Common myeloid progenitor, CD34-positive (primary cell): Measurements from ENCODE around the gene TGFB3.

Experiments
- CTCF ChIA-PET: fragments of 350-600 bp; sonication (Branson Sonifier 250); formaldehyde crosslinking; loops from one replicate; lab custom pipeline; 2021; ENCODE audit warnings: antibody characterized with exemption; lab: Charles Lee
- POLR2A ChIA-PET: fragments of 350-600 bp; sonication (Branson Sonifier 250); formaldehyde crosslinking; loops from one replicate; lab custom pipeline; 2021; ENCODE audit warnings: antibody characterized with exemption; lab: Charles Lee
- DNase-seq, 3 donors: peaks; one replicate each; pipeline versions ENCODE4 v3.0.0 to v3.0.0-alpha.2; 2013
- H3K27ac ChIP-seq, 2 experiments: 1 replicate in 1 of 2; 2 replicates in 1 of 2; pipeline ENCODE4 v1.7.0; 2013; ENCODE audit warnings: inconsistent platforms in 2 of 2, low read length in 2 of 2, mild to moderate bottlenecking in 2 of 2, low read depth in 1 of 2, moderate library complexity in 1 of 2; ENCODE audit not compliant: severe bottlenecking in 2 of 2, insufficient read depth in 1 of 2, poor library complexity in 1 of 2
- H3K27me3 ChIP-seq, 5 experiments: replicated peaks in 2 of 5; 1 replicate in 3 of 5; 2 replicates in 2 of 5; pipeline versions ENCODE4 v1.6.1 to v1.7.0; 2013; ENCODE audit warnings: low read length in 4 of 5, mild to moderate bottlenecking in 2 of 5, moderate library complexity in 2 of 5, inconsistent platforms in 1 of 5; ENCODE audit not compliant: insufficient read depth in 5 of 5, control insufficient read depth in 4 of 5
- H3K36me3 ChIP-seq, 4 experiments: 1 replicate in 2 of 4; 2 replicates in 2 of 4; pipeline versions ENCODE4 v1.6.1 to v1.7.0; 2013; ENCODE audit warnings: low read length in 3 of 4, control low read depth in 1 of 4, mild to moderate bottlenecking in 1 of 4; ENCODE audit not compliant: control insufficient read depth in 4 of 4, insufficient read depth in 4 of 4
- H3K4me1 ChIP-seq, 4 experiments: 1 replicate in 3 of 4; 2 replicates in 1 of 4; pipeline versions ENCODE4 v1.6.1 to v1.7.1; 2013; ENCODE audit warnings: low read length in 3 of 4, mild to moderate bottlenecking in 3 of 4, control low read depth in 1 of 4, inconsistent platforms in 1 of 4, moderate library complexity in 1 of 4; ENCODE audit not compliant: control insufficient read depth in 4 of 4, insufficient read depth in 4 of 4; ENCODE audit errors: control extremely low read depth in 1 of 4
- H3K4me3 ChIP-seq, 7 experiments: 1 replicate in 4 of 7; 2 replicates in 3 of 7; pipeline versions ENCODE4 v1.5.1 to v1.7.0; 2013; ENCODE audit warnings: mild to moderate bottlenecking in 7 of 7, low read length in 6 of 7, moderate library complexity in 6 of 7, inconsistent platforms in 2 of 7, low read depth in 2 of 7, control low read depth in 1 of 7; ENCODE audit not compliant: insufficient read depth in 4 of 7, control insufficient read depth in 1 of 7; ENCODE audit errors: extremely low read depth in 1 of 7
- H3K9me3 ChIP-seq, 5 experiments: 1 replicate in 4 of 5; 2 replicates in 1 of 5; pipeline versions ENCODE4 v1.6.1 to v1.7.1; 2013; ENCODE audit warnings: low read length in 4 of 5, mild to moderate bottlenecking in 2 of 5, inconsistent platforms in 1 of 5, low read depth in 1 of 5, moderate library complexity in 1 of 5; ENCODE audit not compliant: control insufficient read depth in 4 of 5, insufficient read depth in 2 of 5; ENCODE audit errors: control extremely low read depth in 1 of 5
- WGBS: methylation state at CpG from one replicate; pipeline ENCODE4 v1.1.5; 2013; ENCODE audit not compliant: insufficient coverage; 5-methylcytosine and 5-hydroxymethylcytosine counted together

Gene TGFB3

DNA sequence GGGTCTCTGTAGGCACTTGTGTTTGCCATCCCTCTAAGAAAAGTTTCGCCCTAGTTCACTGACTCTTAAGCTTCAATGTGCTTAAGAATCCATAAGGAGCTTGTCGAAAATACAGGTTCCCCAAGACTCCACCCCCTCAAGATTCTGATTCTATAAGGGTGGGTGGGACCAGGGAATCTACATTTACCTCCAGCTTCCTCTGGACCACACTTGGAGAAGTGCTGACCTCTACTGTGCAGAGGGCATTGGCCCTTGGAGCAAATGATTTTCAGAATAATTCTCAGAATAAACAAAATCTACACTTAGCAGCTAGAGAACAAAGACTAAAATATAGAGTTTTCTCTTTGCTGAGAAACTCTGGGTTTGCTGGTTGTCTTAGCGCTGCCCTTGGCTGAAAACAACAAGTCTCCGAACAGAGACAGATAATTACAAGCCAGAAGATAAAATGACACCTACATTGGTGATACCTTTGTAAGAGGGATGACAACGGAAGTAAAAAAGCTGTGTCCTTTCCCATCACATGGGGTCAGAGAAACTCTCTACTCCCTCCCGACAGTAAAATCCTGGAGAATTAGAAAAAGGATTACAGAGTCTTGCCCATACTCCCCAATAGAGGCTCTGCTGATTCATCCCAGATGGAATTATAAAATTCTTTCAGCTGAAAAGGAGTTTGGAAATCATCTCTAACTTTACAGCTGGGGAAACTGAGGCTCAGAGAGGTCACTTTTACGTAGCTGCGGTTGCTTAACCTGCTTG, 4.8 kb downstream of the TGFB3 start:
- no peak for DNase-seq
- POLR2A ChIA-PET, result no interaction called here
- H3K36me3 ChIP-seq, result no peaks in the 10 kb centered on the region
- no peaks in the 10 kb centered on the region for H3K9me3 ChIP-seq
- H3K27ac ChIP-seq, result no peak overlapping the region
- 91% methylated on average over 7 of the region's 8 CpGs for WGBS
- no peak overlapping the region for H3K4me3 ChIP-seq
- peaks cover 4 to 32% (median 25%) of the 10 kb centered on the region in 4 experiments for H3K4me1 ChIP-seq
- no peaks in the 10 kb centered on the region for H3K27me3 ChIP-seq
- CTCF ChIA-PET, result interaction anchor here (0.9 to 13.7 kb wide), 6 partner anchors 8 to 273 kb away, joined by 3 to 147 read pairs (median 19); no protein-coding TSS in a partner anchor

DNA sequence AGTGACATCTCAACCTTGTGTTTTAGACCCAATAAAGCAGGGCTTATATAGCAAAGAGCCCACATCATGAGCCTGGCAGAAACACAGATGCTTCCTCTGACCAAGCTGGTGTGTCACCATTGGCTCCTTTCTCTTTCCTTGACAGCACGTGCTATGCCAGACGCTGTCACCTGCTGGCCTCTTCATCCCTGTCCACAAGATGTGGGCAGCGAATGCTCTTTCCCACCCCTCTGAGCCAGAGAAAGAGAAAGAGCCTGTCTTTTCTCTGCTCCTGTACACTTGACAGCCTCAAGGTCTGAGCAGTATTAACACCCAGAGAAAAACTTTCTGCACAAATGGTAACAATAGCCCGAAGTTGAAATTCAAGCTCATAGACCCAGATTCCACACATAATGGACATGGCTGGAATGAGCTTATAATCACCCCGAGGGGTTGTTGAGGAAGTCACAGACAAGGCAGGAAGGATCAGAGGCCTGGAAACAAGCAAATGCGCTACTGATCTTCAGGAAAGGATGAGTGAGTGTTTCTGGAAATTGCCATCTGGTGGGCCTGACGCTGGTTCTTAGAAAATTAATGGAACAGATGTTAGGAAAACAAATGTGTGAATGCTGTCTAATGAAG, 8.9 kb downstream of the TGFB3 start:
- Histone ChIP-seq H3K27ac (no peak overlapping the region), H3K9me3 (no peaks in the 10 kb centered on the region), H3K4me1 (peaks cover 0 to 3% (median 2%) of the 10 kb centered on the region in 4 experiments), H3K4me3 (no peak overlapping the region), H3K27me3 (no peaks in the 10 kb centered on the region), H3K36me3 (peaks cover 0 to 4% (median 0%) of the 10 kb centered on the region in 4 experiments)
- POLR2A ChIA-PET, result no interaction called here
- DNase-seq, result peak in 2 of 3 donors; percentile 14 to 37
- WGBS, result 77% methylated on average over 7 of the region's 7 CpGs
- CTCF ChIA-PET, result interaction anchor here (0.7 to 1.0 kb wide), 3 partner anchors 9 to 395 kb away, joined by 3 to 4 read pairs (median 3); partner anchors contain the start of gene TGFB3

GRCh38 chr14:75971509-75971908, 10.3 kb downstream of the TGFB3 start:
- peaks cover 0 to 4% (median 0%) of the 10 kb centered on the region in 4 experiments for H3K36me3 ChIP-seq
- no peak overlapping the region for H3K4me3 ChIP-seq
- no peak overlapping the region for H3K27ac ChIP-seq
- no peak for DNase-seq
- no peaks in the 10 kb centered on the region for H3K27me3 ChIP-seq
- ChIA-PET POLR2A (no interaction called here), CTCF (interaction anchor here (1.2 to 5.7 kb wide), 2 partner anchors 9 to 262 kb away, joined by 4 to 34 read pairs; partner anchors contain the start of gene TGFB3)
- no peaks in the 10 kb centered on the region for H3K4me1 ChIP-seq
- 96% methylated on average over 15 of the region's 15 CpGs for WGBS
- H3K9me3 ChIP-seq, result no peaks in the 10 kb centered on the region

DNA sequence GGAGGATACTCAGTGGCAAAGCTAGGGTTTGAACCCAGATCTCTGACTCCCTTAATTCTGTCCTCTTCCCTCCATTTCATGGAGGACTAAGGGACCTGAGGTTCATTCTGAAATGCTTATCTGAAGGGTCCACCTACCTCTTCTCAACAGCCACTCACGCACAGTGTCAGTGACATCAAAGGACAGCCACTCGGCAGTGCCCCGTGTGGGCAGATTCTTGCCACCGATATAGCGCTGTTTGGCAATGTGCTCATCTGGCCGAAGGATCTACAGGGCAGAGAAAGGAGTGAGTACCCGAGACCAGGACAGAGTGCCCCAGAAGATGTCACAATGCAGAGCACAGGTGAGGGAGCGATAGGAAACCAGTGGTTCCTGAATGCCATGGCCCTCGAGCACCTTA, 10.8 kb downstream of the TGFB3 start:
- 98% methylated on average over 9 of the region's 9 CpGs for WGBS
- CTCF ChIA-PET, result interaction anchor here (5.7 kb wide), 1 partner anchor 9 kb away, joined by 34 read pairs; the partner anchor contains the start of gene TGFB3

GRCh38 chr14:75969891-75970290, 11.9 kb downstream of the TGFB3 start:
- POLR2A ChIA-PET, result no interaction called here
- CTCF ChIA-PET, result interaction anchor here (5.7 kb wide), 1 partner anchor 10 kb away, joined by 34 read pairs; the partner anchor contains the start of gene TGFB3
- no peaks in the 10 kb centered on the region for H3K4me1 ChIP-seq
- WGBS, result 100% methylated on average over 5 of the region's 8 CpGs
- no peak overlapping the region for H3K4me3 ChIP-seq
- H3K27me3 ChIP-seq, result no peaks in the 10 kb centered on the region
- H3K36me3 ChIP-seq, result peaks cover 0 to 4% (median 0%) of the 10 kb centered on the region in 4 experiments
- H3K9me3 ChIP-seq, result no peaks in the 10 kb centered on the region
- no peak for DNase-seq
- H3K27ac ChIP-seq, result no peak overlapping the region

More for the DNA sequence above, 10.8 kb downstream of the TGFB3 start:
- H3K4me3 ChIP-seq, result no peak overlapping the region
- no peak for DNase-seq
- H3K4me1 ChIP-seq, result no peaks in the 10 kb centered on the region
- H3K9me3 ChIP-seq, result no peaks in the 10 kb centered on the region
- no peak overlapping the region for H3K27ac ChIP-seq
- POLR2A ChIA-PET, result no interaction called here
- peaks cover 0 to 4% (median 0%) of the 10 kb centered on the region in 4 experiments for H3K36me3 ChIP-seq
- H3K27me3 ChIP-seq, result no peaks in the 10 kb centered on the region

- ChIA-PET POLR2A (no interaction called here), CTCF (interaction anchor here (1.0 to 5.7 kb wide), 2 partner anchors 11 to 67 kb away, joined by 3 to 34 read pairs; partner anchors contain the start of gene TGFB3)
- no peak overlapping the region for H3K27ac ChIP-seq
- H3K27me3 ChIP-seq, result no peaks in the 10 kb centered on the region
- no peak for DNase-seq
- no peaks in the 10 kb centered on the region for H3K9me3 ChIP-seq
- H3K36me3 ChIP-seq, result peaks cover 0 to 6% (median 0%) of the 10 kb centered on the region in 4 experiments
- H3K4me3 ChIP-seq, result no peak overlapping the region
- H3K4me1 ChIP-seq, result no peaks in the 10 kb centered on the region
- WGBS, result 89% methylated on average over 4 of the region's 4 CpGs
Measured at GRCh38 chr14:75969126-75969525, 12.7 kb downstream of the TGFB3 start.
